Measurements from ENCODE around the gene TMEM69.

DNA sequence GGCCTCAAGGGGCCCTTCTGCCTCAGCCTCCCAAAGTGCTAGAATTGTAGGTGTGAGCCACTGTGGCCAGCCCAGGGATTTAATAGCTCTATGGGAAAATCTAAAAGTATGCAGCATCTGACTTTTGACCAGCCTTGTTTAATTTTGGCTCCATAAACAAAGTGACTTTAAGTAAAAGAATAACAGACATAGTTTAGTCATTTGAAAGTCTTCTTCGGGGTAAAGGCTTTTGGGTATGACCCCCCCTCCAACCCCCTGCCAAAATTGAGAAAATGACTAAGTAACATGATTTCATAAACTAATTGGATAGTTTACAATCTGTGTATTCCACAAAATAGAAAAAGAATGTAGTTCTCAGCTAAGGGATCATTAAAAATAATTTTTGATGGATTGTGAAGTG is 18.6 kb upstream of the TMEM69 start:
- TF ChIP-seq POLR2A (IDR thresholded peaks at IDR 0.05), result no peak
- TF ChIP-seq, protein P1, sequence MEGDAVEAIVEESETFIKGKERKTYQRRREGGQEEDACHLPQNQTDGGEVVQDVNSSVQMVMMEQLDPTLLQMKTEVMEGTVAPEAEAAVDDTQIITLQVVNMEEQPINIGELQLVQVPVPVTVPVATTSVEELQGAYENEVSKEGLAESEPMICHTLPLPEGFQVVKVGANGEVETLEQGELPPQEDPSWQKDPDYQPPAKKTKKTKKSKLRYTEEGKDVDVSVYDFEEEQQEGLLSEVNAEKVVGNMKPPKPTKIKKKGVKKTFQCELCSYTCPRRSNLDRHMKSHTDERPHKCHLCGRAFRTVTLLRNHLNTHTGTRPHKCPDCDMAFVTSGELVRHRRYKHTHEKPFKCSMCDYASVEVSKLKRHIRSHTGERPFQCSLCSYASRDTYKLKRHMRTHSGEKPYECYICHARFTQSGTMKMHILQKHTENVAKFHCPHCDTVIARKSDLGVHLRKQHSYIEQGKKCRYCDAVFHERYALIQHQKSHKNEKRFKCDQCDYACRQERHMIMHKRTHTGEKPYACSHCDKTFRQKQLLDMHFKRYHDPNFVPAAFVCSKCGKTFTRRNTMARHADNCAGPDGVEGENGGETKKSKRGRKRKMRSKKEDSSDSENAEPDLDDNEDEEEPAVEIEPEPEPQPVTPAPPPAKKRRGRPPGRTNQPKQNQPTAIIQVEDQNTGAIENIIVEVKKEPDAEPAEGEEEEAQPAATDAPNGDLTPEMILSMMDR (IDR thresholded peaks at IDR 0.05), result no peak
